ENCODE measurements around the gene MMP13.

GRCh38 chr11:102926961-102927623 lies 28.4 kb downstream of the MMP13 start:
- TF ChIP-seq CTCF (IDR thresholded peaks at IDR 0.05; ENCODE audit: insufficient read depth, low read depth, low read length) (no peak), EZH2 (IDR thresholded peaks at IDR 0.05; ENCODE audit: insufficient read depth, low read length) (no peak)

Measured in astrocyte (in vitro differentiated cells and primary cell).